Peyer's patch (tissue), 4 donors: Measurements from ENCODE around the gene RAPGEF3.

ENCODE experiments used
- POLR2A ChIP-seq, 2 donors: fragments of 450-650 bp; IDR thresholded peaks; one replicate each; pipeline ENCODE4 v1.5.1; 2017; ENCODE audit warnings: antibody characterized with exemption in 2 of 2, mild to moderate bottlenecking in 2 of 2, moderate library complexity in 2 of 2
- TF ChIP-seq, protein P1 (sequence below), 6 experiments: fragments of 450-650 bp in 4 of 6; fragments of 200-600 bp in 2 of 6; sonication (generic) in 1 of 6; IDR thresholded peaks; one replicate each; pipeline ENCODE4 v1.5.1; 2017 to 2019; ENCODE audit warnings: antibody characterized with exemption in 6 of 6, mild to moderate bottlenecking in 3 of 6, moderate library complexity in 1 of 6

DNA sequence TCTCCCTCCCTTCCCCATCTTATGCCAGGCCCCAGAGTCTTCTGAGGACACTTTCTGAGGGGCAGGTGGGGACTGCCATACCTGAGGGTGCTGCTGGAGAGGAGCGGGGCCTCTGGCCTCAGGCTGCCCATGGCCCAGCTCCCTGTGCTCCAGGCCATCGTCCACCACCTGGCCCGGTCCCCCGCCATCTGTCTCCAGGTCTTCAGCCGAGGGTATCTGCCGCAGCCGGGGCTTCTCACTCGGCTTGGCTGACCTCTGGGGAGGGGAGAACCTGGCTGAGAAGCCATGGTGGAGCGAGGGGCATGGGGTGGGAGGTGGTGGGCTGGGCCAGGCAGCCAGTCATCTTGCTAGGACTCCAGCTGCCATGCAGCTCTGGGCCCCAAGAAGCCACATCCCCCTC, 36.0 kb upstream of the RAPGEF3 start:
- TF ChIP-seq, protein P1, sequence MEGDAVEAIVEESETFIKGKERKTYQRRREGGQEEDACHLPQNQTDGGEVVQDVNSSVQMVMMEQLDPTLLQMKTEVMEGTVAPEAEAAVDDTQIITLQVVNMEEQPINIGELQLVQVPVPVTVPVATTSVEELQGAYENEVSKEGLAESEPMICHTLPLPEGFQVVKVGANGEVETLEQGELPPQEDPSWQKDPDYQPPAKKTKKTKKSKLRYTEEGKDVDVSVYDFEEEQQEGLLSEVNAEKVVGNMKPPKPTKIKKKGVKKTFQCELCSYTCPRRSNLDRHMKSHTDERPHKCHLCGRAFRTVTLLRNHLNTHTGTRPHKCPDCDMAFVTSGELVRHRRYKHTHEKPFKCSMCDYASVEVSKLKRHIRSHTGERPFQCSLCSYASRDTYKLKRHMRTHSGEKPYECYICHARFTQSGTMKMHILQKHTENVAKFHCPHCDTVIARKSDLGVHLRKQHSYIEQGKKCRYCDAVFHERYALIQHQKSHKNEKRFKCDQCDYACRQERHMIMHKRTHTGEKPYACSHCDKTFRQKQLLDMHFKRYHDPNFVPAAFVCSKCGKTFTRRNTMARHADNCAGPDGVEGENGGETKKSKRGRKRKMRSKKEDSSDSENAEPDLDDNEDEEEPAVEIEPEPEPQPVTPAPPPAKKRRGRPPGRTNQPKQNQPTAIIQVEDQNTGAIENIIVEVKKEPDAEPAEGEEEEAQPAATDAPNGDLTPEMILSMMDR (IDR thresholded peaks at IDR 0.05) = no peak
- no peak for TF ChIP-seq POLR2A (IDR thresholded peaks at IDR 0.05)
